GM19372 (cell line): ENCODE measurements around the gene ZBTB42.
"Not testable (repeated sequence)": the region's sequence is repeated elsewhere in the genome, so short reads cannot be mapped to it uniquely, and the experiment has no call there.

ENCODE experiments used
- ATAC-seq: cut with Tn5 transposase; IDR thresholded peaks from one replicate; pipeline ENCODE4 v1.9.1; 2021; ENCODE audit warnings: mild to moderate bottlenecking, low read depth, moderate library complexity; ENCODE audit not compliant: unreplicated experiment

The ZBTB42 gene

DNA sequence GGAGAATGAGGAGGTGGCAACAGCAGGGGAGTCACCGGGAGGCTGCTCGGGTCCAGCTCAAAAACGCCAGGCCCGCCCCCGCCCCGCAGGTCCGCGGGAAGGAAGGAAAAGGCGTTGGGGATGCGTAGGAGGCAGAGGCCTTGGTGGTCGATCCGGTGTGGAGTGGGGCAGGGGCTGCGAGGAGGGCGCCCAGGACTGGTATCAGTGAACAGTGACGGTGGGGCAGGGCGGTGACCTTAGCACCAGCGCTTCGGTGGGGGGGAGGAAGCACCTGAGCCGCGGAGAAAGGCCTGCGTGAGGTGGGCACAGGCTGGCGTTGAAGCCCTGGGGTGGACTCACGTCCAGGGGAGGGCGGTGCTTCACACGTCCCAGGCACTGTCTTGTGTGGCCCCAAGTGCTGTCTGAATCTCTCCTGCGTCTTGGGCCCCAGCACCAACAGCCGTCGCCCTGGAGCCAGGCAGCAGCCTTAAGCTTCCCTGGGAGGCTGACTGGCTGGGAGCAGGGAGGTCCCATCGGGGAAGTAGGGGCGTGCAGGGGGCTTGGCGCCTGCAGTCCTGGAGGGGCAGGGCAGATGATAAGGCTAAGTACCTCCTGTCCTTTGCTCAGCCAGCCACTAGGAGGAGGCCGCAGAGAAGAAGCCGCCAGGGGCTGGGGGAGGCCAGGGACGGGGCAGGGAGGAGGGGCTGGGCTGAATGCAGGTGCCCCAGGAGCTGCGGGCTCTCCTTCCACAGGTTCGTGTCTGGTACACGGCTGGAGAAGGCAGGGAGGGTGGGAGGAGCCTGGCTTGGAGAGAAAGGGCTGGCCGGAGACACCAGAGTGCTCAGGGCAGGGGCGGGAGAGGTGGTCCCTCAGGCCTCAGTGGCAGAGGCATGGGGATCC, 26.5 kb downstream of the ZBTB42 start:
- no peak for ATAC-seq

GRCh38 chr14:104830781-104831180, 29.9 kb downstream of the ZBTB42 start:
- ATAC-seq = no peak

DNA sequence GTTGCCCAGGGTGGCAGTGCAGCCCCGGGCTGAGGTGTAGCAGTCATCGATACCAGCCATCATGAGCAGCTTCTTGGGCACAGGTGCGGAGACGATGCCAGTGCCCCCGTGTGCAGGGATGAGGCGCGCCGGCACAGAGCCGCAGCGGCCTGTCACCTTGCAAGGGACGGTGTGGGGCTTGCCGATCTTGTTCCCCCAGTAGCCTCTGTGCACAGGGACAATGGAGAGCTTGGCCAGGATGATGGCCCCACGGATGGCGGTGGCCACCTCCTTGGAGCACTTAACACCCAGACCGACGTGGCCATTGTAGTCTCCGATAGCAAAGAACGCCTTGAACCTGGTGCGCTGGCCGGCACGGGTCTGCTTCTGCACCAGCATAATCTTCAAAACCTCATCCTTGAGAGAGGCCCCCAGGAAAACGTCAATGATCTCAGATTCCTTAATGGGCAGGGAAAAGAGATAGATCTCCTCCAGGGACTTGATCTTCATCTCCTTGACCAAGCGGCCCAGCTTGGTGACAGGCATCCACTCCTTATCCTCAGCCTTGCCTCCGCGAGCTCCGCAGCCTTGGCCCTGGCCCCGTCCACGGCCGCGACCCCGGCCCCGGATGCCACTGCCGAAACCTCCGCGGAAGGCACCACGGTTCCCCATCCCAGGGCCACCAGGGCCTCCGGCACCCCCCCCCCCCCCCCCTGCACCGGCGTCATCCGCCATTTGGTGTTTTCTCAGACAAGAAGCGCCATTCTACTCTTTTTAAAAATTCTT, 35.5 kb downstream of the ZBTB42 start:
- ATAC-seq = not testable (repeated sequence)

DNA sequence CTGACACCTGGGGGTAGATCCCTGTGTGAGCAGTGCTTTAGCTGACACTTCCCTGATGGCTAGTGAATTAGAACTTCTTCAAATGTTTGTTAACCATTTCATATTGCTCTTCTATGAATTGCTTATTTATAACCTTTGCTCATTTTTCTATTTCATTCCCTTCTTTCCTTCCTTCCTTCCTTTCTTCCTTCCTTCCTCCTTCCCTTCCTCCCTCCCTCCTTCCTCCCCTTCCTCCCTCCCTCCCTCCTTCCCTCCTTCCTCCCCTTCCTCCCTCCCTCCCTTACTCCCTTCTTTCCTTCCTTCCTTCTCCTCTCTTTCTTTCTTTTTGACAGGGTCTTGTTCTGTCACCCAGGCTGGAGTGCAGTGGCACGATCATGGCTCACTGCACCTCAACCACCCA, 40.8 kb downstream of the ZBTB42 start:
- no peak for ATAC-seq

- ATAC-seq = no peak
Measured at GRCh38 chr14:104843006-104843405, 42.1 kb downstream of the ZBTB42 start.

DNA sequence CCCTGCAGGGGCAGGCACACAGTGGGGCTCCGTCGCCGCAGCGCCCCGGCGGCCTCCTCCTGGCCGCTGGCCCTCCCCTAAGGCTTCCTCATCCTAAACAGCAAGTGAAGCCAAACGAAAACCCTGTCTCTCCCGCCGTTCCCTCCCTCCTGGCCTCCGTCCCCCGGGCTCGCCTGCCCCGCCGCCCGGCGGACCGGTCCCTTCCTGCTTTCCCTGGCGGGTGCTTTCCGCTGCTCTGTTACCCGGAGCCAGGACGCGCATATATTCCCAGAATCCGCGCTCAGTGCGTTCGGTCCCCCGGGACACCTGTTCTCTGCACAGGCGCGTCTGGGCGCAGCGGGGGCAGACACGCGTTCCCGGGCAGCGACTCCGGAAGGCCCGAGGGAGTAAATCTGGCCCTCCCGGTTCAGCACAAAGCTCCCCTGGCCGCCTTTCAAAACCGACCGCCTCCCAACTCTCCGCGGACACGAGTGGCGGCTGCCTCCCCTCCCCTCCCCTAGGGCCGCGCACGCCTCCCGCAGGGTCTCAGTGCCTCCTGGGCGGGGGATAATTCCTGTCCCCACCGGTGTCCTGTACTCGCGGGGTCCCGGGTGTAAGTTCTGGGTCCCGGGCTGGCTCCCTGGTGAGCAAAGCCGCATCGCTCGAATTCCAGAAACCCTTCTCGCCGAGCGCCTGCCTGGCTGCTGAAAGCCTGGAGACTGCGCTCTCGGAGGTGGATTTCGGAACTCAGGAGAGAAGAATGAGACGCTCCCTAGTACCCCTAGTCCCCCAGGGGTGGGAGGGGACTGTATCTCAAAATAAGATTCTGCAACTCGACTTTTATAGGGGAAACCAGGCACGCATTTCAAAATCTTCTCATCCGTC, 42.8 kb downstream of the ZBTB42 start:
- no peak for ATAC-seq

DNA sequence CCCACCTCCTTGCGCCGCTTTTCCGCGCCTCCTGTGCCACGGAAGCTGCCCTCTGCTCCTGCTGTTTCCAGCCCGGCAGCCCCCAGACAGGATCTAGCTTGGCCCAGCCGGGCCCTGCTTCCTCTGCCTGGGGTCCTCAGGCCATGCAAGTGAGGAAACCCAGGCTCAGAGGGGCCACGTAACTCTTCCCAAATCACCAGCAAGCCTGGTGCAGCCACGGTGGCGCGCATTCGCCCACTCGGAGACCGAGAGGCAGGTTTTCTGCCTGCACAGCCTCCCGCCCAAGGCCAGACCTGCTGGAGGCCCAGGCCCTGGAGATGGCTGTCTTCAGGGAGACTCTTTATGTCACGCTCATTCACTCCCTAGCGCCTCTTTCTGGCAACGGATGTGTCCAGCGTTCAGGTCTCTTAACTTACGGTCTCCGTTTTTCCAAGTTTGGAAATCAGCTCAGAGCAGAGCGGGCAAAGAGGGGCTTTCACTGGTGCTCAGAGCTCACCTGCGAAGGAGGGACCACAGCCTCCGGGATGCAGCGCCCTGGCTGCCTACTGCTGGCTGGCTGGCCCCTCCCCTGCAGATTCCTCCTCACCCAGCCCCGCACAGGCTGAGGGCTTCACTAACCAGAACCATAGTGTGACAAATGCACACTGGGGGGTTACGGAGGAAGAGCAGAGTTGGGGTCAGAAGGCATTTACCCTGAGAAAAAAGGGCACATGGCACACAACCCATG, 43.6 kb downstream of the ZBTB42 start:
- ATAC-seq = no peak

DNA sequence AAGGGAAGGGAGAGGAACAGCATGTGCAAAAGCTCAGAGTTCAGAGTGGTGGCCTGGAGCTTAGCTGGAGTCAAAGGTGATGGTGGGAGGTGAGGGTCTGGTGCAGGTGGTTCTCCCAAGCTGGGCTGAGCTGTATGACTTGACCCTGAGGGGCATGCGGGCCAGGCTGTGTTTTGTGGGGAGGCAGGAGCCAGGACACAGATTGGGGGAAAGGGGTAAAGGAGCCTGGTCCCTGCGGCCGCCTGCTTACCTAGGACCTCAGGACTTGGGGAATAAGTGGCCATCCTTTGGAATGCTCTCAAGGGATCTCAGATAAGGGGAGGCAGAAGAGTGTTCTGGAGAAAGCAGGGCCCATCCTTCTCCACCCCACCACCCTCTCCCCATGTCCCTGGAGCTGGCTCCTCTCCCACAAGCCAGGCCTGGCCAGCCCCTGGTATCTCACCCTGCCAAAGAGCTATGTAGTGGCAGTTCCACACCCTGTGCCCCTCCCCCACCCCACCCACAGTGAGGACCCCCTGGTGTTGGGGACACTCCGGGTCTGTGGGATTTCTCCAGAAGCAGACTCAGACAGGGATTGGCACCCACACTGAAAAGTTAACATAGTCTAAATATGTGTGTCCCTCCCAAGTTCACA, 44.2 kb downstream of the ZBTB42 start:
- no peak for ATAC-seq

DNA sequence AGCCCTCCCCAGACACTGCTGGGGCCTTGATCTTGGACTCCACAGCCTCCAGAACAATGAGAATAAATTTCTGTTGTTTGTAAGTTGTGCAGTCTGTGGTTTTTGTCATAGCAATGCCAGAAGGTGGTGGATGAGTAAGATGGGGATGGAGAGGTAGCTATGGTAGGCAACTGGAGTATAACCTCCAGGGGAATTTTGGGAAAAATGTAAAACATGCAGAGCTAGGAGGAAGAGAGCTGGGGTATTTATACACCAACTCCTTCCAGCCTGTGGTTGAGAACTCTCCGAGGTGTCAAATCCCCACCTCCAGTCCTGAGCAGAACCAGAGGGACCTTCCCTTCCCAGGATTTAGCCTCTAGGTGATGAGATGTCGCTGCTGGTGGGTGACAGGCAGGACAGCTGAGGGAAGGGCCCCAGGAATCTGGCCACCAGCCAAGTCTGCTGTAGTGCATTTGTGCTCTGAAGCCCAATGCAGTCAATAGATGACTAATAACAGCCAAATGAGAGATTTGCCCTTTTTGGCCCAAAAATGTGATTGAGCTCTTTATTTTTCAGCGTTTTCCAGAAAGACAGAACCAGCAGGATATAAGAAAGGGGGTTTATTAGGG, 45.0 kb downstream of the ZBTB42 start:
- no peak for ATAC-seq

DNA sequence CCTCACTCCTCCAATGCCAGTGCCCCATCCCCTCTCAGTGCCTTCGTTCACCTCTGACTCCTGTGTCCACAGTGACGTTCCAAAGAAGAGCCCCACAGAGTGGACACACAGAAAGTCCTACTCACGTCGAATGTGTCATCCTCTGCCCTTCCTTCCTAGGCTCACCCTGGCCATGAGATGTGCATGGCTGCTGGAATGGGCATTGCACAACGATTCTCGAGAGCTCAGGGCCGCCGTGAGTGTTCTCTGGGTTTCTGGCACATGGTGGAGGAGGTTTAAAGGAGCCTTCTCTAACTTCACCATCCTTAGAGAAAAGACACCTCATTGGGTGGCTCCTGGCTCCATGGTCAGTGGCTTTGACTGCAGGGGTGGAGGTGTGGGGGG, 51.4 kb downstream of the ZBTB42 start:
- no peak for ATAC-seq
